GM10847 (cell line): ENCODE data around the gene DESI1.

ENCODE experiments used
- POLR2A ChIP-seq: IDR thresholded peaks from 2 replicates; pipeline ENCODE4 v1.6.1; 2011; ENCODE audit not compliant: insufficient read length; ENCODE audit errors: extremely low read depth

Gene DESI1

GRCh38 chr22:41571786-41572185 is 49.1 kb downstream of the DESI1 start:
- no peak for TF ChIP-seq POLR2A

- TF ChIP-seq POLR2A = no peak
These were observed 50.6 kb downstream of the DESI1 start for GRCh38 chr22:41570221-41570620.

GRCh38 chr22:41568811-41569210 is 52.0 kb downstream of the DESI1 start:
- TF ChIP-seq POLR2A = no peak

- TF ChIP-seq POLR2A = no peak
These were observed 53.4 kb downstream of the DESI1 start for GRCh38 chr22:41567512-41567768.

- TF ChIP-seq POLR2A = no peak
These were observed 55.3 kb downstream of the DESI1 start for GRCh38 chr22:41565403-41566054.

- no peak for TF ChIP-seq POLR2A
These were observed 56.3 kb downstream of the DESI1 start for GRCh38 chr22:41564563-41564962.

GRCh38 chr22:41563051-41563711 is 57.7 kb downstream of the DESI1 start:
- TF ChIP-seq POLR2A = no peak

- TF ChIP-seq POLR2A = no peak
These were observed 58.4 kb downstream of the DESI1 start for GRCh38 chr22:41562461-41562860.

- TF ChIP-seq POLR2A = no peak
These were observed 59.1 kb downstream of the DESI1 start for GRCh38 chr22:41561788-41562187.

GRCh38 chr22:41561335-41561734 is 59.5 kb downstream of the DESI1 start:
- no peak for TF ChIP-seq POLR2A

GRCh38 chr22:41560095-41560471 is 60.8 kb downstream of the DESI1 start:
- no peak for TF ChIP-seq POLR2A

- TF ChIP-seq POLR2A = no peak
These were observed 63.2 kb downstream of the DESI1 start for GRCh38 chr22:41557401-41558240.

- no peak for TF ChIP-seq POLR2A
These were observed 64.3 kb downstream of the DESI1 start for GRCh38 chr22:41556561-41556960.

- TF ChIP-seq POLR2A = no peak
These were observed 65.4 kb downstream of the DESI1 start for GRCh38 chr22:41555325-41555982.

GRCh38 chr22:41551877-41552582 is 68.8 kb downstream of the DESI1 start:
- no peak for TF ChIP-seq POLR2A
